Kidney capillary endothelial cell (primary cell): ENCODE data around the gene EPGN.

Source experiments
- DNase-seq: peaks from one replicate; pipeline ENCODE4 v3.0.0-alpha.2; 2018; ENCODE audit warnings: low spot score

The EPGN gene

GRCh38 chr4:74308215-74308614, at the start of gene EPGN:
TSS of gene EPGN (plus strand) at chr4:74308470. CDS start at chr4:74308534, 64 bp downstream.
- no peak for DNase-seq

- DNase-seq: no peak
These were observed 49.3 kb upstream of the EPGN start for GRCh38 chr4:74258963-74259362.

GRCh38 chr4:74260036-74260435, 48.2 kb upstream of the EPGN start:
- DNase-seq: no peak

- DNase-seq: no peak
These were observed 45.7 kb upstream of the EPGN start for GRCh38 chr4:74262522-74262921.

- no peak for DNase-seq
These were observed 44.7 kb upstream of the EPGN start for GRCh38 chr4:74263551-74263950.

- no peak for DNase-seq
These were observed 42.2 kb upstream of the EPGN start for GRCh38 chr4:74266081-74266480.

GRCh38 chr4:74267998-74268606, 40.2 kb upstream of the EPGN start:
- DNase-seq: no peak

GRCh38 chr4:74268643-74269042, 39.6 kb upstream of the EPGN start:
- DNase-seq: no peak

GRCh38 chr4:74278490-74278889, 29.8 kb upstream of the EPGN start:
- DNase-seq: no peak

GRCh38 chr4:74279716-74280115, 28.6 kb upstream of the EPGN start:
- no peak for DNase-seq

GRCh38 chr4:74282926-74283325, 25.3 kb upstream of the EPGN start:
- no peak for DNase-seq

GRCh38 chr4:74283614-74284013, 24.7 kb upstream of the EPGN start:
- DNase-seq: no peak

- DNase-seq: peak; percentile 3
These were observed 24.2 kb upstream of the EPGN start for GRCh38 chr4:74284053-74284452.

GRCh38 chr4:74287164-74287563, 21.1 kb upstream of the EPGN start:
- no peak for DNase-seq

- no peak for DNase-seq
These were observed 20.5 kb upstream of the EPGN start for GRCh38 chr4:74287791-74288190.

GRCh38 chr4:74291471-74291870, 16.8 kb upstream of the EPGN start:
- DNase-seq: no peak

- DNase-seq: no peak
These were observed 16.0 kb upstream of the EPGN start for GRCh38 chr4:74292111-74292870.

GRCh38 chr4:74293558-74293957, 14.7 kb upstream of the EPGN start:
- no peak for DNase-seq

GRCh38 chr4:74294681-74295080, 13.6 kb upstream of the EPGN start:
- DNase-seq: no peak

- no peak for DNase-seq
These were observed 10.7 kb upstream of the EPGN start for GRCh38 chr4:74297539-74297938.

- no peak for DNase-seq
These were observed 4.1 kb upstream of the EPGN start for GRCh38 chr4:74304095-74304625.

- DNase-seq: no peak
These were observed 3.3 kb upstream of the EPGN start for GRCh38 chr4:74305000-74305399.

- no peak for DNase-seq
These were observed 1.1 kb upstream of the EPGN start for GRCh38 chr4:74307170-74307569.

GRCh38 chr4:74309223-74309622, 953 bp downstream of the EPGN start:
- DNase-seq: no peak
